ENCODE measurements around the gene FKBP2.

Gene FKBP2

DNA sequence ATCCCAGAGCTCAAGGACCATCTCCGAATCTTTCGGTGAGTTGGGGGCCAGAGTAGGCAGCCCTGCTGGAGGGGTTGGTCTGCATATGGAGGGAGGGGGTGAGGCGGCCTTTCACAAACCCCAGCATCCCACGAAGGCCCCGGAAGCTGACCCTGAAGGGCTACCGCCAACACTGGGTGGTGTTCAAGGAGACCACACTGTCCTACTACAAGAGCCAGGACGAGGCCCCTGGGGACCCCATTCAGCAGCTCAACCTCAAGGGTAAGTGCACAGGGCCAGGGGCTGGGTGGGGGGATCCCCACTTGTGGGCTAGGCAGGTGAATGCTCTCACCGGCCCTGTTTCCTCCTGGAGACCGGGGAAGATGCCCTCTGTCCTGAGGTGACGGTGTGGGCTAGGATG lies 21.1 kb upstream of the FKBP2 start:
- no peak for DNase-seq

DNA sequence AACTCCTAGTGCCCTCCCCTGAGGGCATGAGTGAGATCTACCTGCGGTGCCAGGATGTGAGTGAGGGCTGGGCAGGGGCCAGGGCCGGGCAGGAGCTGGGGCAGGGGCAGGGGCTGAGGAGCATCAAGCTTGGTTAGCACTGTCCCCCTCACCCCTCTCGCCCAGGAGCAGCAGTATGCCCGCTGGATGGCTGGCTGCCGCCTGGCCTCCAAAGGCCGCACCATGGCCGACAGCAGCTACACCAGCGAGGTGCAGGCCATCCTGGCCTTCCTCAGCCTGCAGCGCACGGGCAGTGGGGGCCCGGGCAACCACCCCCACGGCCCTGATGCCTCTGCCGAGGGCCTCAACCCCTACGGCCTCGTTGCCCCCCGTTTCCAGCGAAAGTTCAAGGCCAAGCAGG lies 20.6 kb upstream of the FKBP2 start:
- no peak for DNase-seq

DNA sequence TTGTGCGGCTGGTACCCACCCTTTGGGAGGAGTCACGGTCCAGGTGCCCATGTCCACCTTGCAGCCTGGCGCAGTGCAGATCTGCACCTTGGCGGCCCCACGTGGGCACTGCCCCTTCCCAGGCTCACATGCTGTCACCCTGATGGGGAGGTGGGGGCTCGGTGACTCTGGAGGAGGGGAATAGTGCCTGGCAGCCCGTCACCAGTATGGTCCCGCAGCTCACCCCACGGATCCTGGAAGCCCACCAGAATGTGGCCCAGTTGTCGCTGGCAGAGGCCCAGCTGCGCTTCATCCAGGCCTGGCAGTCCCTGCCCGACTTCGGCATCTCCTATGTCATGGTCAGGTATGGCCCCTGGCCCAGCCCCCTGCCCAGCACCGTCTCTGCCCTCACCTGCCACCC lies 20.1 kb upstream of the FKBP2 start:
- no peak for DNase-seq

DNA sequence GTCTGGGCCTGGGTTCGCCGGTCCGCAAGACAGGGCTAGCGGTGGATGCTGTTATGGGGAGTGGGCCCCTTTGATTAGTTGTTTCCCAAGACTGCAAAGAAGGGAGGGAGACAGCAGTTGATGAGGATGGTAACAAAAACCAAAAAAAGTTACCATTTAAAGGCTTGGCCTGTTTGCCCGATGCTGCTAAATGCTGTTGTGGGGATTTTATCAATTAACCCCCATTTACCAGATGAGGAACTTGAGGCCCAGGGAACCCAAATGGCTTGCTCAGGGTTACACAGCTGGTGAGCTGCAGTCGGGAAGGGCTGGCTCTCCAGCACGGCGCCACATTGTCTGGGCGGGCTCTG lies 18.3 kb upstream of the FKBP2 start:
- DNase-seq, result no peak

DNA sequence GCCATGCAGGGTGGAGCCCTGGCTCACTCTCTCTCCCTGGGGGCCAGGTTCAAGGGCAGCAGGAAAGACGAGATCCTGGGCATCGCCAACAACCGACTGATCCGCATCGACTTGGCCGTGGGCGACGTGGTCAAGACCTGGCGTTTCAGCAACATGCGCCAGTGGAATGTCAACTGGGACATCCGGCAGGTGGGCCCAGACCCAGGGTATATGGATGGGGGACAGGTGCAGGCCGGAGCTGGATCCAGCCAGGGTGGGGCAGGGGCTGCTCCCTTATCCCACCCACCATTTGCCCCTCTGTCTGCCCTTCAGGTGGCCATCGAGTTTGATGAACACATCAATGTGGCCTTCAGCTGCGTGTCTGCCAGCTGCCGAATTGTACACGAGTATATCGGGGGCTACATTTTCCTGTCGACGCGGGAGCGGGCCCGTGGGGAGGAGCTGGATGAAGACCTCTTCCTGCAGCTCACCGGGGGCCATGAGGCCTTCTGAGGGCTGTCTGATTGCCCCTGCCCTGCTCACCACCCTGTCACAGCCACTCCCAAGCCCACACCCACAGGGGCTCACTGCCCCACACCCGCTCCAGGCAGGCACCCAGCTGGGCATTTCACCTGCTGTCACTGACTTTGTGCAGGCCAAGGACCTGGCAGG lies 17.8 kb upstream of the FKBP2 start:
- no peak for DNase-seq

DNA sequence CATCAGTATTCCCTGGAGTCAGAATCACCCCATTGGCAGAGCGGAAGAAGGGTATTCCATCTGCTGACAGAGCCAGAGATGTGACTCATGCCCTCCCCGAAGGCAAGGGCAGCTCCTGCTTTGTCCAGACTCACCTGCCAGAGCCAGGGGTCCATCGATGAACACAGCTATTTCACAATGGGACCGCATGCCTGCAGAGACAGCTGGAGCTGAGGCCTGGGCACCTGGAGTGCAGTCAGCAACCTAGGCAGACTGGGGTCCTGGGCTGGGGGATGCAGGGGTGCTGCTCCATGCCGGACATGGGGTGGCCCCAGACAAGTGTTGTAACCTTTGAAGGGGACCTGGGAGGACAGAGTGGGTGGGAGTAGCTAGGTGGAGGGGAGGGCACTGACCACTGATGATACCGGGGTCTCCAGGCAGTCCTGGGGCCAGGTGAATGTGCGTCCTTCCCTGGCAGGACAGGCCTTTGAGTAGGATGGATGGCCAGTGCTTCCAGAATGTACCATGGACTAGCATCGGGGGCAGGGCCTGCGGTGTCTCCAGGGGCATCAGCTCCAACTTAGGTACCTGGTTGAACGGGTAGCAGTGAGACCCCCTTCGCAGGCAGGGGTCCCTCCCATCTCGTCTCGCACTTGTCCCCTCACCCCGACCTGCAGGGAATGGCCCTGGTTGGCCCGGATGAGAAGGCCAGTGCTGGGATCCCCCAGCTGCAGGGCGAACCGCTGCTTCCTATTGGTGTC lies 16.6 kb upstream of the FKBP2 start:
- DNase-seq, result no peak

DNA sequence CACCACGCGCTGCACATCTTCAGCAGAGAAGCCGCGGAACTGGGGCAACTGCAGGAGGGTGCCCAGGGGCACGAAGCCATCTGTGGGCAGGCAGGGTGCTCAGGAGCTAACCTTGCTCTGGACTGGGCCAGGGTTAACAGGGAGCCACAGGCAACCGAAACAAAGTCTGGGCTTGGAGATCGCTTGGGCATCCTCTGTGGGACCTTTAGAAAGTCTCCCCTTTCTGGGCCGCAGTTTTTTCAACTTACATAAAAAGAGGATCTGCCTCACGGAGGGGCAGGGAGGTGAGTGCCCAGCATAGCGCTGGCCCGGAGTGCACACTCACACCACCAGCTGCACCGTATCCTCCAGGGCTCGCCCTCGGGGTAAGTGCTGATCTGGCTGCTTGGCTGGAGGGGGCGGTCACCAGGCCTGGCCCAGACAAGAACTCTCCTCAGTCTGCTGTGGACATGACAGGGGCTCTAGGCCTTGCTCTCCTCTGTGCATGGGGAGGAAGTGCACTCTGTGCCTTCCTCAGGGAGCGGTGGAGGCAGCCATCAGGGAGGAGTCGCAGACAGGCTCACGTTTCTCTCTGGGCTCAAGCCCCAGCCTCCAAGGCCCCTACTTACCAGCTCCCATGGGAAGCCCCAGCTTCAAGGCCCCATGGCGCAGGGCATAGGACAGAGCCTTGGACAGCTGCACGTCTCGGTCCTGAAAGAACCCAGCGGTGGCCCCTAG lies 15.8 kb upstream of the FKBP2 start:
- no peak for DNase-seq

DNA sequence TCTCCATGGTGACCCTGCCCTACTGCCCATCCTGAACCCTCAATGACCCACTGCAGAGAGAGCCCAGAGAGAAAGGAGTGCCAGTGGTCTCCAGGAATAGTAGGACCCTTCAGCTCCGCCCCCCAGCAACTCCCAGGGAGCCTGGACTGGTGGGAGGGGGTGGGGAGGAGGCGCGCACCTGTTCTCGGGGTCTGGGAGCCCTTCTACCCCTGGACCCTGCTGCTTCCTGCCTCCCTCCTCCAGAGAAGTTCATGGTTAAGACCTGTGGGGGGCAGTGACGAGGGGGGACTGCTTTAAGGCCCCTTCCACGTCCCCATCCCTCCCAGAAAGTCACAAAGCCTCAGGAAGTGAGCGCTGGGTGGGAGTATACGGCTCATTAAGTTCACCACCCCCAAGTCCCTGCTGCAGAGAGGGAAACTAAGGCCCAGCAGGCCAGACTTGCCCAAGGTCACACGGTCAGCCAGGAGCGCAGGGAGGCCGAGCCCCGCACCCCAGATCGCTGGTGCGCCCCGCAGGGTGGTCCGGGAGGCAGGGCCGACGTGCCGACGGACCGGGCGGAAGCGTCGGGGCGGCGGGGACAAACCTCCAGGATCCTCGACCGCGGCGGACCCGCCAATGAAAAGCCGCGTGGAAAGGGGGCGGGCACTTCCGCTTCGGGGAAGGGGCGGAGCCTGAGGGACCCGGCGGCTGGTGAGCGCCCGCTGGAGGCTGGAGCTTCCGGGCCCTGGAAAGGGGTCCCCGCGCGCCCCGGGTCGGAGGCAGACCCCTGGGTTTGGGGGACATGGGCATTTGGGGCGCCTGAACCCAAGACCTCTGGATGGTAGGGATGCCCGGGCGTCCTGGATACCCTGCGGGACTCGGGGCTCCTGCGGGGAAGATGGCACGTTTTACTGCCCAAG lies 15.0 kb upstream of the FKBP2 start, which contains the start of the genes NUDT22 and TRPT1:
NUDT22 (plus strand) TSS at position 667 of the 899 bp plus-strand sequence. CDS start 379 bp downstream, outside the sequence.
TRPT1 (minus strand) TSS at position 579 of the 899 bp plus-strand sequence; CDS start at position 253, 326 bp downstream.
- DNase-seq, result peak; percentile 93

DNA sequence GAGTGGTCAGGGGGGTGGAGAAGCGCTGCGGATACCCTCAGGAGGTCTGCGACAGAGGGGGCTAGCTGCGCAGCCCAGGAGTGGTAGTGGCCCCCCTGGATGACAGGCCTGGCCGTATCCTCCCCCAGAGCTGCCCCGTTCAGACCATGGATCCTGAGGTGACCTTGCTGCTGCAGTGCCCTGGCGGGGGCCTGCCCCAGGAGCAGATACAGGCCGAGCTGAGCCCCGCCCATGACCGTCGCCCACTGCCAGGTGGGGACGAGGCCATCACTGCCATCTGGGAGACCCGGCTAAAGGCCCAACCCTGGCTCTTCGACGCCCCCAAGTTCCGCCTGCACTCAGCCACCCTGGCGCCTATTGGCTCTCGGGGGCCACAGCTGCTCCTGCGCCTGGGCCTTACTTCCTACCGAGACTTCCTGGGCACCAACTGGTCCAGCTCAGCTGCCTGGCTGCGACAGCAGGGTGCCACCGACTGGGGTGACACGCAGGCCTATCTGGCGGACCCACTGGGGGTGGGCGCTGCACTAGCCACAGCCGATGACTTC lies 14.3 kb upstream of the FKBP2 start:
- peak; percentile 55 for DNase-seq

DNA sequence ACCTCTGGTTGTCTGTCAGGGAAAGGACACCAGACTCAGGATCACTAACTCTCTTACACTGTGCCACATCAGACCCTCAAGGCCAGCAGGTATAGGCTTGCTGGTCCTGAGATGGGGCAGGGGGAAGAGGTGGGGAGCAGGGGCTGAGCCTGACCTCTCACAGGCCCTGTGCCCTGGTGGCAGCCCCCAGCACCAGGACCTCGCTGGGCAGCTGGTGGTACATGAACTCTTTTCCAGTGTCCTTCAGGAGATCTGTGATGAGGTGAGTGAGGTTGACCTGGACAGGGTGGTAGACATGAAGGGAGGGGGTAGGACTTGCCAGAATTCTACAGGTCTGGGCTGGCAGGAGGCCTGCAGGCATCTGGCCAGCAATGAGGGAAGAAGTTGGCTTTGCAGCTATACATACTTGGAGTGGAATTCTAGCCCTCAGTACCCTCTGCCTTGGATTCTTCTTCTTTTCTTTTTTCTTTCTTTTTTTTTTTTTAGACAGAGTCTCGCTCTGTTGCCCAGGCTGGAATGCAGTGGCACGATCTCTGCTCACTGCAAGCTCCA lies 13.4 kb upstream of the FKBP2 start:
- no peak for DNase-seq

DNA sequence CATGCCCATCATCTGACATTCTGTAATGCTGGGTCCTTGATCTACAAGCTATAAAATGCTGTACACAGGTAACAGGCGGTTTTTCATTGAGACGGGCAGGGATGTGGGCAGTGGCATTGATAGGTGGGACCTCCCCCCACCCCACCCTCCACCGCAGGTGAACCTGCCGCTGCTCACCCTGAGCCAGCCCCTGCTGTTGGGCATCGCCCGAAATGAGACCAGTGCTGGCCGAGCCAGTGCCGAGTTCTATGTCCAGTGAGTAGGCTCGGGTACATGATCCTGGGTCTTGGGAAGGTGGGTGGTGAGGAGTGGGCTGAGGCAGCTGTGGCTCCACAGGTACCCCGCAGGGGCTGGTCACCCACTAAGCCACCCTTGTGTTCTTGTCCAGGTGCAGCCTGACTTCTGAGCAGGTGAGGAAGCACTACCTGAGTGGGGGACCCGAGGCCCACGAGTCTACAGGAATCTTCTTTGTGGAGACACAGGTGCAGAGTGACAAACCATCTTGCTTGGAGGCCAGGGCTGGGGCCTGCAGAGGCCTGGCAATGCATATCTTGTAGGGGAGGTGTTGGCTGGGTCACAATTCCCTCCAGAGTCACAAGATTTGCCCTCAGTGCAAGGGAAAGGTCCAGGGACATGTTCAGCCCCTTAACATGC lies 11.7 kb upstream of the FKBP2 start:
- DNase-seq, result no peak

DNA sequence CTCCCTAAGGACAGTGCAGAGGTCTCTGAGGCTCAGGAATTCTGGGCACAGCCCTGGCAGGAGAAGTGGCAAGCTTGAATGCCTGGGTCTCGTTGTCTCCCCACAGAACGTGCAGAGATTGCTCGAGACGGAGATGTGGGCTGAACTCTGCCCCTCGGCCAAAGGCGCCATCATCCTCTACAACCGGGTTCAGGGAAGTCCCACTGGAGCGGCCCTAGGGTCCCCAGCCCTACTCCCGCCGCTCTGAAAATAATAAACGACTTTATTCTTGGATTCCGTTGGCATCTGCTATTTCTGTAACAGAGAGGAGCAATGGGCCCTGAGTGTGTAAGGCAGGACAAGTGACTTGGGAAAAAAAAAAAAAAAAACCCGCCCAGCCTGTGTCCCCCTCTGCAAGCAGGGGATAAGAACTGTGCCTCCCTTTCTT lies 11.1 kb upstream of the FKBP2 start:
- DNase-seq, result no peak

DNA sequence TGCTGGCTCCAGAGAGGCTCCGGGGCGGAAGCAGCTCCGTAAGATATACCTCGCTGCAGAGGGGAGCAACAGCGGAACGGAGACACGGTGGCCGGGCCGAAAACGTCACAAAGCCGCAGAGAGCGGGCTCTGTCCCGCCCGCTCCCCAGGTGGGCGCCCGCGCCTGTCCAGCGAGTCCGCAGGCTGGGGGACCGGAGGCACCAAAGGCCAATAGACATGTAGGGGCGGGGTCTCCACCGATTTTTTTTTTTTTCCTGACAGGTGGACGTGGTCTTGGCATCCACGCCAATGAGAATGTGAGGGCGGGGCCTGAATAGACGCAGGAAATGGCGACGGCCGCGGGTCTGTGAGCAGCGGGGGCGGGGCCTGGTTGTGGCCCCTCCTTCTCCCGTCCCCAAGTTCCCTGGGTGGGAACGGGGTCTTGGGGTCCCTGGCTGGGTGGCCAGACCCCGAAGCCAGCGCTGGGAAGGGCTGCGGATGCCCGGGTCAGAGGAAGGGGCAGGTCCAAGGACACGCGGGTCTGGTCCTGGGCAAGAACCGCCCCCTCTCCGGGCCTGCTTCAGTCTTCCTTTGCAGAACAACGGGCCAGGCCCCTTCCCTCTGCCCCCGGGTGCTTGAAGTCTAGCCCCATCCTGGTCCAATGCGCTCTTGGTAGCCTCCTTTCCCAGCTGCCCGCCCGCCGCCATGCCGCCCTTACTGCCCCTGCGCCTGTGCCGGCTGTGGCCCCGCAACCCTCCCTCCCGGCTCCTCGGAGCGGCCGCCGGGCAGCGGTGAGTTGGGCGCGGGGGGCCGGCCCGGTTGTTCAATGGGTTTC lies 10.5 kb upstream of the FKBP2 start, which contains the start of gene DNAJC4:
DNAJC4 (plus strand) TSS at position 378 of the 814 bp plus-strand sequence; CDS start at position 685, 307 bp downstream.
- DNase-seq, result peak; percentile 86

DNA sequence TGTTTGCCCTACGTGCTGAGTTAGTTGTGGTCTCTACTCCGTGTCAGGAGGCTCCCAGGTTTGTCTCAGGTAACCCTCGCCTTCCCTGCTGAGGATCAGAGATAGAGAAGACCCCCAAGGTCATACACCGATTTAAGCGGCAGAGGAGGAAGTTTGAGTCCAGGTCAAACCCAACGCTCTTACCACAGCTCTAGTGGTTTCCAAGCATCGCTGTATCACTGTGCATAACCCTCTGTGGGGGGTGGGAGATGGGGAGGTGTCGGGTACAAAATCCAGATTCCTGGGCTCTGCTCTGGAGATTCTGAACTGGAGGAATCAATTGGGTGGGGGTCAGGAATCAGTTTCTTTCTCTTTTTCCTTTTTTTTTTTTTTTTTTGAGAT lies 9.9 kb upstream of the FKBP2 start:
- no peak for DNase-seq

DNA sequence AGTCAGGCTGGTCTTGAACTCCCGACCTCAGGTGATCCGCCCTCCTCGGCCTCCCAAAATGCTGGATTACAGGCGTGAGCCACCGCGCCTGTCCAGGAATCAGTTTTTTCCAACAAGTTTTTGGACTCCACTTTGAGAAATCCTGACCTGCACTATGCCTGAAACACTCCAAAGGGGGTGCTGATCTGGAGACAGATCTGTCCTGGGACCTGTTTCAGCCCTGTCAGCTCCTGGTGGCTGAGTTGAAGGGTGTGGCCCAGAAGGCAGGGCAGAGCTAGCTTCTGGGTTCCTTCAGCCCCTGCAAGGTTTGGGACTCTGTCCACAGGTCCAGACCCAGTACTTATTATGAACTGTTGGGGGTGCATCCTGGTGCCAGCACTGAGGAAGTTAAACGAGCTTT lies 9.3 kb upstream of the FKBP2 start:
- DNase-seq, result no peak

DNA sequence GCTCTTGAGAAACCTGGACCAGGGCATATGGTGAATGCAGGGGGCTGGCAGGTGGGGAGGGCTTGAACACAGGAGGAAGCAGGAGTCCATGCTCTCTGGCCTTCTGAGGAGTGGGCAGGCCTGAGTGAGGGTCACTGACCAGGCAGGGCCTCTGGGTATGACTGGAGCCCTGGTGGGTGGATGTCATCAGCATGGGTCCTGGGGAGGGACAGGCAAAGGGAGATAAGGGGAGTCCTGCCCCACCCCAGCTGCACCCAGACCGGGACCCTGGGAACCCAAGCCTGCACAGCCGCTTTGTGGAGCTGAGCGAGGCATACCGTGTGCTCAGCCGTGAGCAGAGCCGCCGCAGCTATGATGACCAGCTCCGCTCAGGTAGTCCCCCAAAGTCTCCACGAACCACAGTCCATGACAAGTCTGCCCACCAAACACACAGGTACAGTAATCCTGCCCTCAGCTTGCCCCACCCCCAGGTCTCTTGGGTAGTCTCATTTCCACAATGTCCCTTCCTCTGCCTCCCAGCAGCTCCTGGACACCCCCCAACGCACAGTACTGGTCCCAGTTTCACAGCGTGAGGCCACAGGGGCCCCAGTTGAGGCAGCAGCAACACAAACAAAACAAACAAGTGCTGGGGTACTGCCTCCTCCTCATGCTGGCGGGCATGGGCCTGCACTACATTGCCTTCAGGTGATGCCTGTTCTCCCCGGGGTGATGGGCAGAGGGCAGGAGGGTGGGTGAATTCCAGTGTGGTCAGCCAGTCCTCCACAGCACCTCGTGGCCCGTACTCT lies 8.5 kb upstream of the FKBP2 start:
- no peak for DNase-seq

DNA sequence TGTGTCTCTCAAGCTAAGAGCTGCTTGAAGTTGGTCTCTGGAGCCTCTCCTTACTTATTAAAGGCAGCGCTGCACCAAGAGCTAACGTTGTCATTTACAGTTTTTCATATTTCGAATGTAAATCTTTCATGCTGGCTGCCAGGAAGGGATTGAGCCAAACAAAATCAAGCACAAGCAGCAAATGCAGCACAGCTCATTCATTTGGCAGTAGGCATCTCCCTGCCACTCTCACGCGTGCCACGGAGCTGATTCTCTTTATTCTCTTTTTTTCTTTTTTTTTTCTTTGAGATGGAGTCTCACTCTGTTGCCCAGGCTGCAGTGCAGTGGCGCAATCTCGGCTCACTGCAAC lies 8.0 kb upstream of the FKBP2 start:
- DNase-seq, result no peak

DNA sequence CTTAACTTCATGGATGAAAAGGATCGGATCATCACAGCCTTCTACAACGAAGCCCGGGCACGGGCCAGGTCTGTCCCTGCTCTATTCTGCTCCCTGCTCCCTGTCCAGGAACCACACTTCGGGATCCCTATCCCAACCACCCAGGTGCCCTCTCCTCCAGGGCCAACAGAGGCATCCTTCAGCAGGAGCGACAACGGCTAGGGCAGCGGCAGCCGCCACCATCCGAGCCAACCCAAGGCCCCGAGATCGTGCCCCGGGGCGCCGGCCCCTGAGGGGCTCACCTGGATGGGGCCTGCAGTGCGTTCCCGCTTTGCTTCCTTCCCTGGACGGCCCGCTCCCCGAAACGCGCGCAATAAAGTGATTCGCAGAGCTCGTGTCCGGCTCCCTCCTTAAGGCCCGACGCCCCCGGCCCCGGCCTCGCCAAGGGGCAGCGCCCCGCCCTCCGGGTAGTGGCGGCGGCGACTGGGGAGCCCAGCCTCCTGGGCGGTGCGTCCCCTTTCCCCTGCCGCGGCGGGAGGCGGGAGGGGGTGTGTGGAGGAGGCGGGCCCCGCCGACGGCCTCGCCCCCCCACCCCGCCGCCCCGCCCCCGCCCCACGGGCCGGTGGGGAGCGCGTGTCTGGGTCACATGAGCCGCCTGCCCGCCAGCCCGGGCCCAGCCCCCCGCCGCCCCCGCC lies 6.8 kb upstream of the FKBP2 start, which contains the start of gene VEGFB:
VEGFB (plus strand) TSS at position 672 of the 674 bp plus-strand sequence. CDS start 250 bp downstream, outside the sequence.
- DNase-seq, result peak; percentile 74
